ENCODE results near the gene GTSE1.

The GTSE1 gene

DNA sequence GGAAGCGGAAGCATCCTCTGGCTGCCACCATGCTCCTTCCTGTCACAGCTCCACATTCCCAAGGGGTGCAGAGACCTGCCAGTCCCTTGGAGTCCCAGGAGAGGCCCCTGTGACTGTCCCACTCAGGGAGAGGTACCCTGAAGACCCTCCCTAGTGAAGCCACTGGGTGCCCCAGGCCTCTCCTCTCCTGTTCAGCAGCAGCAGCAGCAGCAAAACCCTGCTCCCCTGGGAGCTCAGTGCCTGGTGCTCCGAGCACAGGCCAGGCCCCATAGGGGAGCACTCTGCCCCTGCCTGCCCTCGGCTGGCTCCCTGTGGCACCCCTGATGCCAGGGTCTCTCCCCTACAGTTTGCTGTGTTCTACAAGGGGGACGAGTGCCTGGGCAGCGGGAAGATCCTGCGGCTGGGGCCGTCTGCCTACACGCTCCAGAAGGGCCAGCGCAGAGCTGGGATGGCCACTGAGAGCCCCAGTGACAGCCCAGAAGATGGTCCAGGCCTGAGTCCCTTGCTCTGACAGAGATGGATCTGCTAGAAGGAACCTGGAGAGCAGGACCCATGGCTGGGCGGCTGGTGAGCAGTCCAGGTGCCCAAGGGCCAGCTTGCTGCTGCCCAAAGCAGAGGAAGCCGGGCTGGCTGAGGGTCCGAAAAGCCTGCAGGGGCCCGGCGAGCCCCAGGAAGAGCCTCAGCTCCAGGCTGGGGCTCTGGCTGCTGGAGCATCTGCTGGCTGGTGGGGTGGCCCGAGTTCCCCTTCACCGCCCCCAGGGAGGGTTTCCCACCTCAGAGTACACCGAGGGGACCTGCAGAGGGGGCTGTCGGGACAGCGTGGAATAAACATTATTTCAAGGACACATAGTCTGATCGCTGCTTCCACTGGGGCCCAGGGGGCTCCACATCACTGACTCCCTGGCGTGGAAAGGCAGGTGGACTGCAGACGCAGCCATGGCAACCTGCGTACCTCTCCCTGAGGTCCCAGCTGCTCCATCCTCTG is 60.1 kb downstream of the GTSE1 start:
- H3K4me3 ChIP-seq (ENCODE audit: insufficient read depth, low read depth, low read length), result no peak overlapping the region
- 92 to 93% methylated on average over 23 of the region's 23 CpGs for WGBS, 2 experiments
- no peaks in the 10 kb centered on the region for H3K9me3 ChIP-seq (ENCODE audit: control insufficient read depth, low read length)
- peaks cover 20% of the 10 kb centered on the region for H3K36me3 ChIP-seq (ENCODE audit: control insufficient read depth, insufficient read depth, low read length)
- no peaks in the 10 kb centered on the region for H3K27me3 ChIP-seq (ENCODE audit: control insufficient read depth, insufficient read depth, low read length, poor library complexity, severe bottlenecking)
- no peak overlapping the region for H3K27ac ChIP-seq (ENCODE audit: insufficient read depth, low read depth, low read length, poor library complexity, severe bottlenecking)
- no peaks in the 10 kb centered on the region for H3K4me1 ChIP-seq (ENCODE audit: control insufficient read depth, insufficient read depth, low read length)

DNA sequence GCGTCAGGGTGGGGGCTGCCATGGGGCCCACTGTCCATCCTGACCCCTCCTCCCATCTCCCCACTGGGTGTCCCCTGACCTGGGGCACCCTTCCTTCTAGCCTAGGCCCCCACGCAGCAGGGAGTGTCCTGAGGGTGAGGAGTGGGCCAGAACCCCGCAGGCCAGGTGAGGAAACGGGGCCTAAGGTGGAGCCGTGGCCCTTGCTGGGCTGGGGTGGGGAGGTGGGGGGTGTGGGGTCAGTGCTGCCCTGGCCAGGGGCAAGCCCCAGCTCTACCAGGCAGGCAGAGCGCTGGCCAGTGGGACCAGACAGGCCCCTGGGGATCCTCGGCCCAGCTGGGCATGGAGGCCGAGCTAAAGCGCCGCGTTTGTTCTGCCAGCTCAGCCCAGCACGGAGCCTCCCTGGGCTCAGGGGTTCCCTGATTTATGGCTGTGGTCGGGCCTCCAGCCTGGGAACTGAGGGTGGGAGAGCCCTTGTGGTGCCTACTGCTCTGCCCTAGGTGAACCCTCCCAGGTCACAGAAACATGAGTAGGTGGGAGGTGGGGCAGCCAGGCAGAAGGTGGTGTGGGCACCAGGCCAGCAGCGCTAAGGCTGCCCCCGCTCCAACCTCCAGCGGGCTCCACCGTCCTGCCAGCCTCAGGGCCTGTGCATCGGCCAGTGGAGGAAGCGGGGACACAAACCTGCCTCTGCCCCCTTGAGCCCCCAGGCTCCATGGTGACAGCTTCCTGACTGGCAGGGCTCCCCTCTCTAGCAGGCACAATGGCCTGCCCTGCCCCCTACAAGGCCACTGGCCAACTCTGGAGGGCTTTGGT is 61.2 kb downstream of the GTSE1 start:
- 95% methylated on average over 19 of the region's 19 CpGs for WGBS, 2 experiments
- H3K27me3 ChIP-seq (ENCODE audit: control insufficient read depth, insufficient read depth, low read length, poor library complexity, severe bottlenecking), result no peaks in the 10 kb centered on the region
- no peak overlapping the region for H3K27ac ChIP-seq (ENCODE audit: insufficient read depth, low read depth, low read length, poor library complexity, severe bottlenecking)
- H3K4me3 ChIP-seq (ENCODE audit: insufficient read depth, low read depth, low read length), result no peak overlapping the region
- peaks cover 19% of the 10 kb centered on the region for H3K36me3 ChIP-seq (ENCODE audit: control insufficient read depth, insufficient read depth, low read length)
- no peaks in the 10 kb centered on the region for H3K4me1 ChIP-seq (ENCODE audit: control insufficient read depth, insufficient read depth, low read length)
- no peaks in the 10 kb centered on the region for H3K9me3 ChIP-seq (ENCODE audit: control insufficient read depth, low read length)

DNA sequence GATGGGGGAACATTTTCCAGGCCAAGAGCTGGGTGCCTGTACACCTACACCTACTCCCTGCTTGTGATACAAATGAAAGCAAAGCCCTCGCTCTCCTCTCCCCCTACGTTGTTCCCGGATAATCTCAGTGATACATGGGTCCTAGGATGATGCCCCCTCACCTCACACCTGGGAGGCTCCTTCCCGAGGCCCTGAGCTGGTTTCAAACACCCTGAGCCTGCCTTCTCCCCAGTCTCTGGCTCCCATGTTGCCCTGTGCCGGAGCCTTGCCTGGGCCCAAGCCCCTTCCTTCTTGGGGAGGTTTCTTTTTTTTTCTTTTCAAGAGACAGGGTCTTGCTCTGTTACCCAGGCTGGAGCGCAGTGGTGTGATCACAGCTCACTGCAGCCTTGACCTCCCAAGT is 62.1 kb downstream of the GTSE1 start:
- H3K27ac ChIP-seq (ENCODE audit: insufficient read depth, low read depth, low read length, poor library complexity, severe bottlenecking), result no peak overlapping the region
- H3K4me1 ChIP-seq (ENCODE audit: control insufficient read depth, insufficient read depth, low read length), result no peaks in the 10 kb centered on the region
- no peaks in the 10 kb centered on the region for H3K27me3 ChIP-seq (ENCODE audit: control insufficient read depth, insufficient read depth, low read length, poor library complexity, severe bottlenecking)
- H3K4me3 ChIP-seq (ENCODE audit: insufficient read depth, low read depth, low read length), result no peak overlapping the region
- no peaks in the 10 kb centered on the region for H3K9me3 ChIP-seq (ENCODE audit: control insufficient read depth, low read length)
- H3K36me3 ChIP-seq (ENCODE audit: control insufficient read depth, insufficient read depth, low read length), result peaks cover 13% of the 10 kb centered on the region
- WGBS, 2 experiments, result 89 to 92% methylated on average over 6 of the region's 6 CpGs

DNA sequence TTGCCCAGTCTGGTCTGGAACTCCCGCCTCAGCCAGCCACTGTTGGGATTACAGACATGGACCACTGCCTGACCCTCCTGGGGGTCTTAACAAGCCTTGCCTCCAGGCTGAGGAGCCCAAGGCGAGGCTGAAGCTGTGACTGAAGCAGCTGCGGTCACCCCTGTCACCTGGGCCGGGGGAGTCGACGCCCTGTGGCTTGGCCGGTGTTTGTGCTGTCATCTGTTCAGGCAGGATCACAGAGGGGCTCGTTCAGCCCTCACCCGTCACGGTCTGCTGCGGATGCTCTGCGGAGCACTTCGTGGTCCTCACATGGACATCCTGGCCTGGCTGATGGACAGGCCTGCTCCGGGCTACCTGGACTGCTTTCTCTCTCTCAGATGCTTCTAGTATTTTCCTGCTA is 62.7 kb downstream of the GTSE1 start:
- WGBS, 2 experiments, result 91 to 93% methylated on average over 14 of the region's 14 CpGs
- Histone ChIP-seq H3K4me1 (ENCODE audit: control insufficient read depth, insufficient read depth, low read length) (no peaks in the 10 kb centered on the region), H3K27me3 (ENCODE audit: control insufficient read depth, insufficient read depth, low read length, poor library complexity, severe bottlenecking) (no peaks in the 10 kb centered on the region), H3K27ac (ENCODE audit: insufficient read depth, low read depth, low read length, poor library complexity, severe bottlenecking) (no peak overlapping the region), H3K36me3 (ENCODE audit: control insufficient read depth, insufficient read depth, low read length) (peaks cover 16% of the 10 kb centered on the region), H3K4me3 (ENCODE audit: insufficient read depth, low read depth, low read length) (no peak overlapping the region), H3K9me3 (ENCODE audit: control insufficient read depth, low read length) (no peaks in the 10 kb centered on the region)

DNA sequence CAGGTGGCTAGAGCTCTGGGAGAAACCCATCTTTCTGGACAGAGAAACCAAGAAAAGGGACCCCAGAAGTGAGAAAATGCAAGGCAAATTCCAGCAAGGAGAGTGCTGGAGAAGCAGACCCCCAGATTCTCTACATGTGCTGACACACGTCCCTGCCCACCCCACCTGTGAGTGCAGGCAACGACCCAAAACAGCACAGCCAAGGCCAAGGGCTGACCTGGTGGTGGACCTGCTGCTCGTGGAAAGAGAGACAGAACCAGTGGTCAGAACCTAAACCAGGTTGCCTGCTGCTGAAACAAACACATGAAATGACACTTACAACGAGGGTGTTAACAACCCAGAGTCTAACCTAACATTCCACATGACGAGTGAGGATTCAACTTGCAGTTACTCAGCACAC is 63.4 kb downstream of the GTSE1 start:
- no peaks in the 10 kb centered on the region for H3K4me1 ChIP-seq (ENCODE audit: control insufficient read depth, insufficient read depth, low read length)
- H3K9me3 ChIP-seq (ENCODE audit: control insufficient read depth, low read length), result no peaks in the 10 kb centered on the region
- no peak overlapping the region for H3K27ac ChIP-seq (ENCODE audit: insufficient read depth, low read depth, low read length, poor library complexity, severe bottlenecking)
- H3K4me3 ChIP-seq (ENCODE audit: insufficient read depth, low read depth, low read length), result no peak overlapping the region
- no peaks in the 10 kb centered on the region for H3K27me3 ChIP-seq (ENCODE audit: control insufficient read depth, insufficient read depth, low read length, poor library complexity, severe bottlenecking)
- peaks cover 16% of the 10 kb centered on the region for H3K36me3 ChIP-seq (ENCODE audit: control insufficient read depth, insufficient read depth, low read length)
- 91 to 95% methylated on average over 5 of the region's 5 CpGs for WGBS, 2 experiments

DNA sequence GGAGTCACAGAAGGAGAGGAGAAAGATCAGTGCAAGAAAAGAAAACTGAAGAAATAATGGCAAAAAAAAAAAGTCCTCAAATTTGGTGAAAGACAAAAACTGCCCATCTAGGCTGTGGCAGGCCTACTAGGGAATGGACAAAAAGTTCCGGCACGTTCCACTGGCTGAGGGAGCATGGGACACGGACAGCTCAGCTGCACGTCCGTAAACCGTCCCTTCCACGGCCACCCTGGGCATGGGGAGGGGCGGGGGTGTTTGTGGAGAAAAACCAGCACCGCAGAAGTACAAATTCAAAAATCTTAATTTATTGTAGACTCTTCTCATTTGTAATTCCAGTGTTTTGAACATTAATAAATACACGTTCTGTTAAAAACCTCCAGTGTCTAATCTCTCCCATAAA is 64.2 kb downstream of the GTSE1 start:
- Histone ChIP-seq H3K4me3 (ENCODE audit: insufficient read depth, low read depth, low read length) (no peak overlapping the region), H3K36me3 (ENCODE audit: control insufficient read depth, insufficient read depth, low read length) (peaks cover 16% of the 10 kb centered on the region), H3K27me3 (ENCODE audit: control insufficient read depth, insufficient read depth, low read length, poor library complexity, severe bottlenecking) (no peaks in the 10 kb centered on the region), H3K4me1 (ENCODE audit: control insufficient read depth, insufficient read depth, low read length) (no peaks in the 10 kb centered on the region), H3K9me3 (ENCODE audit: control insufficient read depth, low read length) (no peaks in the 10 kb centered on the region), H3K27ac (ENCODE audit: insufficient read depth, low read depth, low read length, poor library complexity, severe bottlenecking) (no peak overlapping the region)
- WGBS, 2 experiments, result 94% methylated on average over 8 to 9 of the region's 10 CpGs

DNA sequence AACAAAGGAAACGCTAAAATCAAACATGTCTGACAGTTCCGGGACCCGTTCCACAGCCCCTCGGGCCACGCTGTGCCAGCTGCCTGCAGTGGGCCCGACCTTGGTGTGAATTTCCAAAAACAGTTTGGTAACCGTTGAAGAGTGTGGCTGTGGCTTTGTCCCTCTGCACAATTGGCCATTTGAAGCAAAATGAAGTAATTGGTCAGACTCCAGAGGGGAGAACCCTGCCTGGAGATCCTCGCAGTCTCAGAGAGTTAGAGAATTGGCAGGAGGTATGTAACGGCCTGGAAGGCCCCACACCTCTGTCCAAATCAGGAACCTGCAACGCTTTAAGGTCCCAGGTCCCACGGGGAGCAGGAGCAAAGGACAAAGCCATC is 65.1 kb downstream of the GTSE1 start:
- Histone ChIP-seq H3K36me3 (ENCODE audit: control insufficient read depth, insufficient read depth, low read length) (peaks cover 16% of the 10 kb centered on the region), H3K4me1 (ENCODE audit: control insufficient read depth, insufficient read depth, low read length) (no peaks in the 10 kb centered on the region), H3K9me3 (ENCODE audit: control insufficient read depth, low read length) (no peaks in the 10 kb centered on the region), H3K27me3 (ENCODE audit: control insufficient read depth, insufficient read depth, low read length, poor library complexity, severe bottlenecking) (no peaks in the 10 kb centered on the region), H3K4me3 (ENCODE audit: insufficient read depth, low read depth, low read length) (no peak overlapping the region), H3K27ac (ENCODE audit: insufficient read depth, low read depth, low read length, poor library complexity, severe bottlenecking) (no peak overlapping the region)
- 93 to 94% methylated on average over 11 of the region's 11 CpGs for WGBS, 2 experiments

DNA sequence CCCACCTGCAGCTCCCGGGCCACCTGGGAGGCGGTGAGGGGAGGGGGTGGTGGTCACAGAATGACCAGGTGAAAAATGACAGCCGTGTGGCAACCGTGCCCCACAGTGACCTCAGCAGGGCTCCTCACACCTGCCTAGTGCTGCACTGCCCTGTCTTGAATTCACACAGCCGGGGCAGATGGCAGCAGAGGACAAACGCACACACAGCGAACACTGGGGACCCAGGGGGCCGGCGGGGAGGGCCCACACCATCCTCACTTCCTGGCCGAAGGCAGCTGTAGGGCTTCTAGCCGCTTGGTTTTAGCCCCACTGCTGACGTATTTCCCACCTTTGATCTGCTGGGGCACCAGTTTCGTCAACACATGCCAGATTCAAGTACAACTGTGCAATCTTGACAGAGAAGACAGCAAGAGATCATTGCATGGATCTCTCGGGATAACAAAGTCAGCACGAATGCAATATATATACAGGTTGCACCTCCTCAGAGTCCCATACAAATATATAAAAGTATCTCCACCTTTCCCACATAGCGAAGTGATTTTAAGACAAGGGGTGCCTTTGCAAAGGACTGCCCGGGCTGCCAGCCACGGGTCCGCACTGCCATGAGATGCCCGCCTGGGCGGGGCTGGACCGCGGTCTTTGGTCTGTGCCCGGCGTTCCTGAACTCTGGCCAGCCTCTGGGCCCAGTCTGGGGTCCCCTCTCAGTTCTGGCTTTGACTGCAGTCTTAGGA is 65.7 kb downstream of the GTSE1 start:
- 91% methylated on average over 25 of the region's 25 CpGs for WGBS, 2 experiments
- no peak overlapping the region for H3K27ac ChIP-seq (ENCODE audit: insufficient read depth, low read depth, low read length, poor library complexity, severe bottlenecking)
- H3K27me3 ChIP-seq (ENCODE audit: control insufficient read depth, insufficient read depth, low read length, poor library complexity, severe bottlenecking), result no peaks in the 10 kb centered on the region
- peaks cover 11% of the 10 kb centered on the region for H3K36me3 ChIP-seq (ENCODE audit: control insufficient read depth, insufficient read depth, low read length)
- H3K9me3 ChIP-seq (ENCODE audit: control insufficient read depth, low read length), result no peaks in the 10 kb centered on the region
- H3K4me3 ChIP-seq (ENCODE audit: insufficient read depth, low read depth, low read length), result no peak overlapping the region
- no peaks in the 10 kb centered on the region for H3K4me1 ChIP-seq (ENCODE audit: control insufficient read depth, insufficient read depth, low read length)

DNA sequence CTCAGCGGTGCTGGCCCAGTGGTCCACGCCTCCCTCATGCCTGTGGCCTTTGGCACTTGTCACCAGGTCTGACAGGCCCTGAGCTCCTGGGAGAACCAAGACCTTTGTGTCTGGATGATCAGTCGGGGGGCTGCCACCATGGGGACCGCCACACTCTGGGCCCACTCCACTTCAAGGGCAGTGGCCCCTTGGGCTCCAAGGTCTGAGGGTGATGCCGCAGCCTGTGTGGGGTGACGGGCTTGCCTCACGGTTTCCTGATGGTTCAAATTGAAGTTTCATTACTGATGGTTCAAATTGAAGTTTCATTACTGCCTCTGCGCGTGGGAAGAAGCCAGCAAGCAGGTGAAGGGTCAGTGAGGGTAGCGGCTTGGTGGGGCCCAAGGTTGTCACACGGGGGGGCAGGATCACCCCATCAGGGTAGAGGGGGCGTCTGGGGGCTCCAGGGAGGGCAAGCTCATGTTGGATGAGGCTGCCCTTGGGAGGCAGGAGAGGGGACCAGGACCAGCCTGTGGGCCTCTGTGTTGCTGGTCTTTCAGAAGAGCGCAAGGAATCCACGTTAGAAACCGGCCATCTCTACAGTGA is 66.4 kb downstream of the GTSE1 start:
- H3K36me3 ChIP-seq (ENCODE audit: control insufficient read depth, insufficient read depth, low read length), result peaks cover 10% of the 10 kb centered on the region
- WGBS, 2 experiments, result 95% methylated on average over 15 of the region's 15 CpGs
- no peaks in the 10 kb centered on the region for H3K9me3 ChIP-seq (ENCODE audit: control insufficient read depth, low read length)
- H3K27ac ChIP-seq (ENCODE audit: insufficient read depth, low read depth, low read length, poor library complexity, severe bottlenecking), result no peak overlapping the region
- H3K27me3 ChIP-seq (ENCODE audit: control insufficient read depth, insufficient read depth, low read length, poor library complexity, severe bottlenecking), result no peaks in the 10 kb centered on the region
- H3K4me1 ChIP-seq (ENCODE audit: control insufficient read depth, insufficient read depth, low read length), result no peaks in the 10 kb centered on the region
- H3K4me3 ChIP-seq (ENCODE audit: insufficient read depth, low read depth, low read length), result no peak overlapping the region
